HG03196 (cell line): ENCODE data around the gene TEAD1.

Source experiments
- ATAC-seq: cut with Tn5 transposase; IDR thresholded peaks from one replicate; pipeline ENCODE4 v1.9.1; 2021; ENCODE audit not compliant: unreplicated experiment

Gene TEAD1

GRCh38 chr11:12673924-12674570, at the start of gene TEAD1:
Gene TEAD1, plus strand, starts transcription at chr11:12674421.
- peak; percentile 64 for ATAC-seq

GRCh38 chr11:12624595-12624994, 49.6 kb upstream of the TEAD1 start:
- no peak for ATAC-seq

GRCh38 chr11:12625438-12626071, 48.7 kb upstream of the TEAD1 start:
- ATAC-seq = no peak

GRCh38 chr11:12626616-12627015, 47.6 kb upstream of the TEAD1 start:
- no peak for ATAC-seq

GRCh38 chr11:12628314-12628713, 45.9 kb upstream of the TEAD1 start:
- ATAC-seq = no peak

- ATAC-seq = no peak
These were observed 44.5 kb upstream of the TEAD1 start for GRCh38 chr11:12629601-12630313.

GRCh38 chr11:12631651-12632050, 42.6 kb upstream of the TEAD1 start:
- ATAC-seq = no peak

GRCh38 chr11:12634329-12634728, 39.9 kb upstream of the TEAD1 start:
- no peak for ATAC-seq

GRCh38 chr11:12636871-12637410, 37.3 kb upstream of the TEAD1 start:
- no peak for ATAC-seq

- ATAC-seq = no peak
These were observed 34.8 kb upstream of the TEAD1 start for GRCh38 chr11:12639388-12639787.

GRCh38 chr11:12640355-12640754, 33.9 kb upstream of the TEAD1 start:
- no peak for ATAC-seq

GRCh38 chr11:12640926-12641849, 33.0 kb upstream of the TEAD1 start:
- no peak for ATAC-seq

- ATAC-seq = no peak
These were observed 32.2 kb upstream of the TEAD1 start for GRCh38 chr11:12642040-12642439.

GRCh38 chr11:12642806-12643428, 31.3 kb upstream of the TEAD1 start:
- ATAC-seq = no peak

GRCh38 chr11:12646478-12646877, 27.7 kb upstream of the TEAD1 start:
- no peak for ATAC-seq

- ATAC-seq = no peak
These were observed 20.5 kb upstream of the TEAD1 start for GRCh38 chr11:12653729-12654128.

- no peak for ATAC-seq
These were observed 18.4 kb upstream of the TEAD1 start for GRCh38 chr11:12655842-12656241.

- ATAC-seq = no peak
These were observed 16.9 kb upstream of the TEAD1 start for GRCh38 chr11:12657336-12657735.

- ATAC-seq = no peak
These were observed 16.2 kb upstream of the TEAD1 start for GRCh38 chr11:12657981-12658380.

GRCh38 chr11:12662101-12662689, 12.0 kb upstream of the TEAD1 start:
- ATAC-seq = no peak
